Amniotic stem cell (primary cell): ENCODE data around the gene LRCH3.
"Not testable (repeated sequence)": the region's sequence is repeated elsewhere in the genome, so short reads cannot be mapped to it uniquely, and the experiment has no call there.

Experiments used
- DNase-seq: peaks from one replicate; lab custom pipeline; 2025; lab: John Stamatoyannopoulos, UW

Gene LRCH3

DNA sequence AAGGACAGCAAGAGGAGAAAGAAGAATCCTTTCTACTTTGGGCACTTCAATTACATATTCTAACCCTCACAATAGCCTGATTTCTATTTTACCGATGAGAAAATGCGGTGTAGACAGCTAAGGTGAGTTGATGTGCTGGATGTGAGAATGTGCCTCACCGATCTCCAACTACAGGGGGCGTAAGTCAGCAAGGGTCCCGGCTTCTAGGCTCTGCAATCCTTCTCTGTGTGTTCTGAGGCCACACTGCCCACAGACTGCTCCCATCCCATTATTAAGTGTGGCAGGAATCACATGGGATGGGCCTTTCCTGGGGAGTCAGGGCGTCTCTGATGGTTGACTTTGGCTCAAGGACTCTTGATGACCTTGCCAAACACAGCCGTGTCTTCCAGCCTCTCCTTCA lies 135.4 kb downstream of the LRCH3 start:
- DNase-seq, result no peak

GRCh38 chr3:197927578-197927977 lies 136.5 kb downstream of the LRCH3 start:
- not testable (repeated sequence) for DNase-seq

GRCh38 chr3:197936819-197937384 lies 145.8 kb downstream of the LRCH3 start:
- no peak for DNase-seq
